ENCODE data around the gene MAD1L1.

- TF ChIP-seq CTCF (IDR thresholded peaks at IDR 0.05) (no peak), POLR2A (IDR thresholded peaks at IDR 0.05) (no peak)
These were observed 66.8 kb downstream of the MAD1L1 start for GRCh38 chr7:2165610-2166594.
